Measurements from ENCODE around the gene CEP70.
"Not testable (repeated sequence)": the region's sequence is repeated elsewhere in the genome, so short reads cannot be mapped to it uniquely, and the experiment has no call there.

CEP70 gene

GRCh38 chr3:138471481-138471880, 122.6 kb downstream of the CEP70 start:
- no peak for DNase-seq (ENCODE audit: low spot score)

- no peak for DNase-seq (ENCODE audit: low spot score)
These were observed 123.4 kb downstream of the CEP70 start for GRCh38 chr3:138470687-138471086.

GRCh38 chr3:138469874-138470273, 124.2 kb downstream of the CEP70 start:
- no peak for DNase-seq (ENCODE audit: low spot score)

GRCh38 chr3:138468886-138469285, 125.2 kb downstream of the CEP70 start:
- peak; percentile 49 for DNase-seq (ENCODE audit: low spot score)

GRCh38 chr3:138468451-138468850, 125.6 kb downstream of the CEP70 start:
- no peak for DNase-seq (ENCODE audit: low spot score)

- DNase-seq (ENCODE audit: low spot score): no peak
These were observed 126.1 kb downstream of the CEP70 start for GRCh38 chr3:138467931-138468330.

- peak; percentile 68 for DNase-seq (ENCODE audit: low spot score)
These were observed 128.1 kb downstream of the CEP70 start for GRCh38 chr3:138465925-138466324.

- DNase-seq (ENCODE audit: low spot score): no peak
These were observed 128.6 kb downstream of the CEP70 start for GRCh38 chr3:138465451-138465850.

GRCh38 chr3:138464491-138464860, 129.6 kb downstream of the CEP70 start:
- no peak for DNase-seq (ENCODE audit: low spot score)

GRCh38 chr3:138463724-138464490, 130.2 kb downstream of the CEP70 start:
- no peak for DNase-seq (ENCODE audit: low spot score)

GRCh38 chr3:138461896-138462295, 132.2 kb downstream of the CEP70 start:
- DNase-seq (ENCODE audit: low spot score): no peak

GRCh38 chr3:138461246-138461645, 132.8 kb downstream of the CEP70 start:
- no peak for DNase-seq (ENCODE audit: low spot score)

GRCh38 chr3:138460536-138461205, 133.4 kb downstream of the CEP70 start:
- no peak for DNase-seq (ENCODE audit: low spot score)

GRCh38 chr3:138459619-138460535, 134.2 kb downstream of the CEP70 start:
- no peak for DNase-seq (ENCODE audit: low spot score)

- no peak for DNase-seq (ENCODE audit: low spot score)
These were observed 135.1 kb downstream of the CEP70 start for GRCh38 chr3:138458774-138459499.

- DNase-seq (ENCODE audit: low spot score): no peak
These were observed 136.0 kb downstream of the CEP70 start for GRCh38 chr3:138457863-138458735.

GRCh38 chr3:138456961-138457862, 136.8 kb downstream of the CEP70 start:
- DNase-seq (ENCODE audit: low spot score): no peak

- DNase-seq (ENCODE audit: low spot score): no peak
These were observed 138.0 kb downstream of the CEP70 start for GRCh38 chr3:138455801-138456716.

GRCh38 chr3:138453940-138454339, 140.1 kb downstream of the CEP70 start:
- not testable (repeated sequence) for DNase-seq (ENCODE audit: low spot score)

Measured in COLO829 (cell line).